Nephron (organoid): ENCODE results near the gene WWOX.

ENCODE experiments used
- H3K27ac Mint-ChIP-seq, 3 experiments: 2 replicates each; pipeline ENCODE4 v1.8.0; 2020; ENCODE audit warnings: mixed read lengths in 3 of 3, mild to moderate bottlenecking in 2 of 3, moderate library complexity in 1 of 3
- H3K27me3 Mint-ChIP-seq: 2 replicates; pipeline ENCODE4 v1.8.0; 2021; ENCODE audit warnings: low read depth, mild to moderate bottlenecking, moderate library complexity, mixed read lengths
- H3K36me3 Mint-ChIP-seq: 2 replicates; pipeline ENCODE4 v1.8.0; 2020; ENCODE audit warnings: low read depth, mixed read lengths
- H3K4me1 Mint-ChIP-seq: 2 replicates; pipeline ENCODE4 v1.8.0; 2020; ENCODE audit warnings: mixed read lengths
- H3K4me3 Mint-ChIP-seq, 3 experiments: 2 replicates each; pipeline ENCODE4 v1.8.0; 2020; ENCODE audit warnings: mild to moderate bottlenecking in 3 of 3, mixed read lengths in 3 of 3, moderate library complexity in 2 of 3
- H3K9me3 Mint-ChIP-seq: 2 replicates; pipeline ENCODE4 v1.8.0; 2020; ENCODE audit warnings: mixed read lengths
- CTCF ChIP-seq, 3 experiments: fragments of 200-600 bp; sonication (generic); IDR thresholded peaks; one replicate each; pipeline ENCODE4 v1.5.0; 2021; ENCODE audit warnings: antibody characterized with exemption in 3 of 3; ENCODE audit not compliant: unreplicated experiment in 3 of 3

Gene WWOX

GRCh38 chr16:78900044-78900811 is 800.8 kb downstream of the WWOX start:
- TF ChIP-seq CTCF (IDR thresholded peaks at IDR 0.05; ENCODE audit: unreplicated experiment in 3 of 3): no peak
- Mint-ChIP-seq H3K27me3 (no peaks in the 10 kb centered on the region), H3K27ac (no peak overlapping the region), H3K4me1 (no peaks in the 10 kb centered on the region), H3K4me3 (no peak overlapping the region), H3K36me3 (no peaks in the 10 kb centered on the region), H3K9me3 (peaks cover 4% of the 10 kb centered on the region)

GRCh38 chr16:78900966-78901365 is 801.5 kb downstream of the WWOX start:
- no peak for TF ChIP-seq CTCF (IDR thresholded peaks at IDR 0.05; ENCODE audit: unreplicated experiment in 3 of 3)
- Mint-ChIP-seq H3K36me3 (no peaks in the 10 kb centered on the region), H3K27ac (no peak overlapping the region), H3K27me3 (no peaks in the 10 kb centered on the region), H3K9me3 (peaks cover 4% of the 10 kb centered on the region), H3K4me3 (no peak overlapping the region), H3K4me1 (no peaks in the 10 kb centered on the region)

GRCh38 chr16:78902321-78902720 is 802.9 kb downstream of the WWOX start:
- Mint-ChIP-seq H3K9me3 (peaks cover 4% of the 10 kb centered on the region), H3K27me3 (peaks cover 6% of the 10 kb centered on the region), H3K4me1 (no peaks in the 10 kb centered on the region), H3K4me3 (no peak overlapping the region), H3K27ac (peak overlapping the region in 1 of 3 experiments; percentile 46), H3K36me3 (no peaks in the 10 kb centered on the region)
- no peak for TF ChIP-seq CTCF (IDR thresholded peaks at IDR 0.05; ENCODE audit: unreplicated experiment in 3 of 3)

- H3K27ac Mint-ChIP-seq: no peak overlapping the region
- no peaks in the 10 kb centered on the region for H3K36me3 Mint-ChIP-seq
- no peak for TF ChIP-seq CTCF (IDR thresholded peaks at IDR 0.05; ENCODE audit: unreplicated experiment in 3 of 3)
- no peak overlapping the region for H3K4me3 Mint-ChIP-seq
- peaks cover 2% of the 10 kb centered on the region for H3K9me3 Mint-ChIP-seq
- H3K27me3 Mint-ChIP-seq: peaks cover 12% of the 10 kb centered on the region
- H3K4me1 Mint-ChIP-seq: peaks cover 6% of the 10 kb centered on the region
Observed at GRCh38 chr16:78903237-78903636, 803.8 kb downstream of the WWOX start.

- Mint-ChIP-seq H3K4me1 (peaks cover 11% of the 10 kb centered on the region), H3K9me3 (no peaks in the 10 kb centered on the region), H3K36me3 (no peaks in the 10 kb centered on the region), H3K4me3 (no peak overlapping the region), H3K27me3 (peaks cover 15% of the 10 kb centered on the region), H3K27ac (no peak overlapping the region)
- TF ChIP-seq CTCF (IDR thresholded peaks at IDR 0.05; ENCODE audit: unreplicated experiment in 3 of 3): no peak
Observed at GRCh38 chr16:78903843-78904242, 804.4 kb downstream of the WWOX start.

- Mint-ChIP-seq H3K27ac (no peak overlapping the region), H3K4me1 (peaks cover 21% of the 10 kb centered on the region), H3K36me3 (no peaks in the 10 kb centered on the region), H3K27me3 (peaks cover 15% of the 10 kb centered on the region), H3K4me3 (no peak overlapping the region), H3K9me3 (peaks cover 3% of the 10 kb centered on the region)
- no peak for TF ChIP-seq CTCF (IDR thresholded peaks at IDR 0.05; ENCODE audit: unreplicated experiment in 3 of 3)
Observed at GRCh38 chr16:78906135-78906534, 806.7 kb downstream of the WWOX start.
